SK-N-SH treated with all-trans-retinoic acid at 6 μM for 48 hours (cell line): ENCODE data around the gene CHRNB1.
A peak's percentile ranks its signal among the peaks of the same experiment; 100 is the strongest.
"Not testable (repeated sequence)": the region's sequence is repeated elsewhere in the genome, so short reads cannot be mapped to it uniquely, and the experiment has no call there.

Experiments used
- ATAC-seq: fragments of 200-7000 bp; cut with Tn5 transposase; 3 replicates; pipeline ENCODE4 v1.9.1; 2020; ENCODE audit warnings: mild to moderate bottlenecking, moderate library complexity
- BACH2 ChIP-seq: fragments of 250-450 bp; sonication (Bioruptor Pico); IDR thresholded peaks from 2 replicates; pipeline ENCODE4 v1.9.0; 2021; ENCODE audit warnings: mild to moderate bottlenecking, borderline replicate concordance
- CREB5 ChIP-seq: fragments of 250-450 bp; sonication (Bioruptor Pico); IDR thresholded peaks from 2 replicates; pipeline ENCODE4 v1.5.1; 2020; ENCODE audit warnings: low read depth, mild to moderate bottlenecking, moderate library complexity
- CSRNP3 ChIP-seq: fragments of 250-450 bp; sonication (Bioruptor Pico); IDR thresholded peaks from 2 replicates; pipeline ENCODE4 v1.5.1; 2021; ENCODE audit warnings: mild to moderate bottlenecking, moderate library complexity
- OSR1 ChIP-seq: fragments of 250-450 bp; sonication (Bioruptor Pico); IDR thresholded peaks from 2 replicates; pipeline ENCODE4 v1.8.0; 2022; ENCODE audit warnings: moderate library complexity, mild to moderate bottlenecking, inconsistent platforms
- POU6F1 ChIP-seq: fragments of 250-450 bp; sonication (Bioruptor Pico); IDR thresholded peaks from 2 replicates; pipeline ENCODE4 v1.8.0; 2021; ENCODE audit warnings: low read depth, mild to moderate bottlenecking, moderate library complexity, borderline replicate concordance
- PPARA ChIP-seq: fragments of 250-450 bp; sonication (Bioruptor Pico); IDR thresholded peaks from 2 replicates; pipeline ENCODE4 v1.5.0; 2020; ENCODE audit warnings: mild to moderate bottlenecking, borderline replicate concordance
- SNAI2 ChIP-seq: fragments of 250-450 bp; sonication (Bioruptor Pico); IDR thresholded peaks from 2 replicates; pipeline ENCODE4 v1.5.0; 2020; ENCODE audit warnings: mild to moderate bottlenecking, moderate library complexity
- TCF4 ChIP-seq: fragments of 250-450 bp; sonication (Bioruptor Pico); IDR thresholded peaks from 2 replicates; pipeline ENCODE4 v1.8.0; 2021; ENCODE audit warnings: mild to moderate bottlenecking, moderate library complexity, borderline replicate concordance
- TOX ChIP-seq: fragments of 250-450 bp; sonication (Bioruptor Pico); IDR thresholded peaks from 2 replicates; pipeline ENCODE4 v1.8.0; 2021; ENCODE audit warnings: mild to moderate bottlenecking, moderate library complexity, borderline replicate concordance
- ZC3H10 ChIP-seq: fragments of 250-450 bp; sonication (Bioruptor Pico); IDR thresholded peaks from 2 replicates; pipeline ENCODE4 v1.5.1; 2021; ENCODE audit warnings: mild to moderate bottlenecking, moderate library complexity
- ZFP3 ChIP-seq: fragments of 250-450 bp; sonication (Bioruptor Pico); IDR thresholded peaks from 2 replicates; pipeline ENCODE4 v1.5.0; 2020; ENCODE audit warnings: mild to moderate bottlenecking, moderate library complexity
- ZFP30 ChIP-seq: fragments of 450-650 bp; formaldehyde crosslinking; IDR thresholded peaks from 2 replicates; pipeline ENCODE4 v1.5.0; 2022; ENCODE audit warnings: mild to moderate bottlenecking, moderate library complexity
- ZNF565 ChIP-seq: fragments of 450-650 bp; formaldehyde crosslinking; conservative IDR thresholded peaks from 2 replicates; pipeline ENCODE4 v1.5.0; 2020; ENCODE audit warnings: low read depth, mild to moderate bottlenecking, moderate library complexity
- ZNF70 ChIP-seq: fragments of 450-650 bp; formaldehyde crosslinking; IDR thresholded peaks from 2 replicates; pipeline ENCODE4 v1.5.0; 2020; ENCODE audit warnings: mild to moderate bottlenecking, moderate library complexity
- TF ChIP-seq, protein P1 (sequence below): fragments of 250-450 bp; sonication (Bioruptor Pico); IDR thresholded peaks from 2 replicates; pipeline ENCODE4 v1.8.0; 2020; ENCODE audit warnings: mild to moderate bottlenecking, moderate library complexity, borderline replicate concordance

CHRNB1 gene

GRCh38 chr17:7477392-7478275, 32.8 kb downstream of the CHRNB1 start:
- no peak for TF ChIP-seq ZFP30
- TF ChIP-seq TOX (CRISPR knock-in tag): no peak
- 0 out of 2 replicates have a peak, but pooled peaks have one; percentile 24 for TF ChIP-seq ZNF70
- no peak for TF ChIP-seq POU6F1 (CRISPR knock-in tag)
- TF ChIP-seq OSR1 (CRISPR knock-in tag): no peak
- TF ChIP-seq, all 23 proteins: peak for 1

DNA sequence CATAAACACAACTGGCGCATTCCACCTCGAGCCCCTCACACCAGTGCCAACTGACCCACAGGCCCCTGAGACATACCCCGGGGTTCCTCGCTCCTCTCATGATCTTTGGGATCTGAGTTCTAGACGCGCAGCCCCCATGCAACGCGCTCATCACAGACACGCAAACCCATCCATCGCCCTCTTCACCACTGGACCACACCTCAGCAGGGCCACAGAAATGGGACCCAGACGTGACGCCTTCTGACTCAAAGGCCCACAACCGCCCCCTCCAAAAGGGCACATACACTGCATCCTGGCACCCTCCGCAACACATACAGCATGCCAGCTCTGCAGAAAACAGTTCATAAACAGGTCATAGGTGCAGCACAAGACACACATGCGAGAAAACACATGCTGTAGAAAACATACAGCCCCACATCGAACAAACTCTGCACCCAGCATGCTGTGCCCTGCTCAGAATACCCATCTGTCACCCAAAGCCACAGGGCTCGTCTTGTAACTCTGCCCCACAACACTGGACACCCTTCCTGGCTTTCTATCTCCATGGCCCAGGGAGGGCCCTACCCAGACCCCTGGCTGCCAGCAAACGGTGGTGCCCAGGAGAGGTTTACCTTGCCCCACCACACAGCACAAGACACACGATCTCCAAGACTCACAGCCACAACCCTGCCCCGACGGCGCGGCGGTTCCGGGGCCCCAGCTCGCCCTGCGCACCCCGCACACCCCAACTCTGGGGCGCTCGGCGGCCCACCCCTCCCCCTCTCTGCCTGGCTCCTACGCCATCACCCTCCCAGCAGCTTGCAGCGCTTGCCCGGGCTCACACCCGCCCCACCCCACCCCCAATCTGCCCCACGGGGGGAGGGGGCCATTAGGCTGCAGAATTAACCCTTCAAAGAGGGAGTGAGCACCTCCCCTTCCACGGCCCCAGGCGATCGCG, 33.7 kb downstream of the CHRNB1 start:
- TF ChIP-seq ZFP3 (CRISPR knock-in tag) (0 out of 2 replicates have a peak, but pooled peaks have one; percentile 15), ZNF70 (no peak), POU6F1 (CRISPR knock-in tag) (no peak)
- TF ChIP-seq, protein P1, sequence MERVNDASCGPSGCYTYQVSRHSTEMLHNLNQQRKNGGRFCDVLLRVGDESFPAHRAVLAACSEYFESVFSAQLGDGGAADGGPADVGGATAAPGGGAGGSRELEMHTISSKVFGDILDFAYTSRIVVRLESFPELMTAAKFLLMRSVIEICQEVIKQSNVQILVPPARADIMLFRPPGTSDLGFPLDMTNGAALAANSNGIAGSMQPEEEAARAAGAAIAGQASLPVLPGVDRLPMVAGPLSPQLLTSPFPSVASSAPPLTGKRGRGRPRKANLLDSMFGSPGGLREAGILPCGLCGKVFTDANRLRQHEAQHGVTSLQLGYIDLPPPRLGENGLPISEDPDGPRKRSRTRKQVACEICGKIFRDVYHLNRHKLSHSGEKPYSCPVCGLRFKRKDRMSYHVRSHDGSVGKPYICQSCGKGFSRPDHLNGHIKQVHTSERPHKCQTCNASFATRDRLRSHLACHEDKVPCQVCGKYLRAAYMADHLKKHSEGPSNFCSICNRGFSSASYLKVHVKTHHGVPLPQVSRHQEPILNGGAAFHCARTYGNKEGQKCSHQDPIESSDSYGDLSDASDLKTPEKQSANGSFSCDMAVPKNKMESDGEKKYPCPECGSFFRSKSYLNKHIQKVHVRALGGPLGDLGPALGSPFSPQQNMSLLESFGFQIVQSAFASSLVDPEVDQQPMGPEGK (CRISPR knock-in tag): peak; percentile 57; the same call in 1 of the 2 replicates
- TF ChIP-seq, all 23 proteins: peak for 2
- ATAC-seq: peak; percentile 30

More at GRCh38 chr17:7477392-7478275, 32.8 kb downstream of the CHRNB1 start:
- no peak for ATAC-seq

DNA sequence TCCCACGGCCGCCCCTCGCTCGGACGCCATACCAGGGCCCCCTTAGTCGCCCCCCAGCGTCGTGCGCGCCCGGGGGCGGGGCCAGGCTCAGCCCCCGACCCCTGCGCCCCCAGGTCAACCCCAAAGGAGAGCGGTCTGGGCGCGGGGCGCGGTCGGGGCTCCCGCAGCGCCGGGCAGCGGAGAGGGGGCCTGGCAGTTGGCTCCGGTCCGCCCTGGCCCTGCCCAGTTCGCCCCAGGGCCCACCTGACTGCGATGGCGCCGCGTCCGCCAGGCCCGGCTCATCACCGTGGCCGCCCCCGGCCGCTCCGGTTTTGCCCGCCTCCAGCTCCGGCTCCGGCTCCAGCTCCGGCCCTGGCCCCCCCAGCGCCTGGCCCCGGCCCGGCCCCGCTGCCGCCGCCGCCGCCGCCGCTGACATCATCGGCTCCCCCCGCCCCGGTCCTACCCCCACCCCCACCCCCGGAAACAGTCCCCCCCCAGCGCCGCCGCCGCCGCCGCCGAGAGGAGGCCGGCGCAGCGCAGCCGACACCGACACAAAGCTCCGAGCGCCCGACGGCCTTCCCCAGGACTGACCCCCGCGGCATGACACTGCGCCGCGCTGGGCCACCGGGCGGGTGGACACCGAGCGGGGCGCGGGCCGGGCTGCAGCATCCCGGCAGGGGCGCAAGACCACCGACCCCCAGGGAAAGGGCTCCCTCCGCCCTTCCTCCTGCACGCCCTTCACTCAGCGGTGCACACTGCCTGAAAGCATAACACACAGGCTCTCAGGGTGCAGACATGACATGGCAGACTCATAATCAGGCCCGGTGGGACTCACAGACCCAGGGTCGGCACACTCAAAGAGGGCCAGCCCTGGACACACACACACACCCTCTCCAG, 34.6 kb downstream of the CHRNB1 start, which contains the start of gene ZBTB4:
Gene ZBTB4 (minus strand): TSS at position 419 of the 876 bp plus-strand sequence. CDS start 12,830 bp downstream, outside the sequence.
- no peak for TF ChIP-seq TCF4 (CRISPR knock-in tag)
- TF ChIP-seq, protein P1 (CRISPR knock-in tag): 0 out of 2 replicates have a peak, but pooled peaks have one; percentile 3

DNA sequence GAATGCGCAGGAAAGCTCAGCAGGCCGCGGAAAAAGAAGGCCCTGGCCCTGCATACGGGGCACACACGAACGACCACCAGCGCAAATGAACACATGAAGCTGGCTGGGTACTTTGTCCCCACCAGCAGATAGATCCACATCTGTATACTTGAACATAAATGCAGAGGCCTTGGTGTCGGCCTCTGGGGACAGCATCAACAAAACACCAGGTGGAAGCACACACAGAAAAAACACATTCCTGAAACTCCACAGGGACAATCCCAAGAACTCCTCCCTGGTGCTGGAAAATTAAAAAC, 35.2 kb downstream of the CHRNB1 start:
- ATAC-seq: no peak
- TF ChIP-seq SNAI2 (no peak), OSR1 (CRISPR knock-in tag) (no peak), BACH2 (CRISPR knock-in tag) (no peak), ZNF565 (CRISPR knock-in tag) (no peak), PPARA (no peak), TOX (CRISPR knock-in tag) (no peak), CSRNP3 (CRISPR knock-in tag) (no peak), CREB5 (no peak), ZFP3 (CRISPR knock-in tag) (no peak), ZC3H10 (CRISPR knock-in tag) (no peak)

More for the DNA sequence above, 34.6 kb downstream of the CHRNB1 start, which contains the start of gene ZBTB4:
- ATAC-seq: peak; percentile 6; the same call in 2 of the 3 replicates

DNA sequence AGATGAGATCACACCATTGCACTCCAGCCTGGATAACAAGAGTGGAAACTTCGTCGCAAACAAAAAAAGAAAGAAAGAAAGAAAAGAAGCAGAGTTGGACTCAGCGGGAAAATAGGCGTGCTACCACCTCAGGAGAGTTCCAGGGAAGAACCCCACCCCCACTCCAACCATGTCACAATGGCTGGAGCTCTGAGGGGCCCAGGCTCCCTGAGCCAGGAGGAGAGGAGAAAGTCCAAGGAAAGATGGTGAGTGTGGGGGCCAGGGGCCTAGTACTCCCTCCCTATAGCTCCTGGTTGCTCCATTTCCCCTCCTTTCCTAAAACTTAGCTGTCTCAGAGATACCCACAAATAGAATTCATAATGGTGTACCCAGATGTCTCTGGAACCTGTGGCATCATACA, 36.4 kb downstream of the CHRNB1 start, which contains the start of gene SLC35G6:
Gene SLC35G6 (plus strand): TSS at position 172 of the 400 bp plus-strand sequence. CDS start 71 bp downstream, at position 243.
- not testable (repeated sequence) for ATAC-seq

- not testable (repeated sequence) for ATAC-seq
Observed at GRCh38 chr17:7481842-7482741, 37.2 kb downstream of the CHRNB1 start.
